Mucosa of descending colon (tissue), 3 donors: ENCODE measurements around the gene SPOCK3. TPM values are rescaled to one million over a fixed set of nuclear protein-coding genes. Genes with fewer than 3 reads are reported as not detected.
"Not testable (repeated sequence)": the region's sequence is repeated elsewhere in the genome, so short reads cannot be mapped to it uniquely, and the experiment has no call there.

Experiments
- ATAC-seq: fragments of 200-7000 bp; cut with Tn5 transposase; one replicate; pipeline ENCODE4 v1.9.1; 2020; ENCODE audit warnings: mild to moderate bottlenecking, moderate library complexity
- DNase-seq, 3 donors: peaks; one replicate each; pipeline ENCODE4 v3.0.0-alpha.2; 2020
- H3K36me3 ChIP-seq: fragments of 200-600 bp; one replicate; pipeline ENCODE4 v1.8.0; 2021; ENCODE audit warnings: low read depth, mild to moderate bottlenecking
- H3K4me1 ChIP-seq: fragments of 200-600 bp; one replicate; pipeline ENCODE4 v1.8.0; 2021; ENCODE audit warnings: low read depth, mild to moderate bottlenecking
- H3K4me3 ChIP-seq: fragments of 200-600 bp; one replicate; pipeline ENCODE4 v1.8.0; 2021; ENCODE audit warnings: mild to moderate bottlenecking
- H3K9me3 ChIP-seq: fragments of 200-600 bp; one replicate; pipeline ENCODE4 v1.8.0; 2021; ENCODE audit warnings: mild to moderate bottlenecking
- CTCF ChIP-seq: fragments of 200-600 bp; IDR thresholded peaks from one replicate; pipeline ENCODE4 v1.8.0; 2022; ENCODE audit warnings: antibody characterized with exemption, mild to moderate bottlenecking
- intact Hi-C, 2 donors: fragments of 100-400 bp; cut with DNase I in 1 of 2; cut with micrococcal nuclease in 1 of 2; formaldehyde crosslinking; loops; one replicate each; pipeline versions ENCODE4 v1.11.0 to v1.11.1; 2022; cut with DNase I, micrococcal nuclease
- total RNA-seq, 3 donors: library from RNA; stranded (reverse); fragmentation: NEBNext Ultra II Directional in 2 of 3; extraction: Animal tissue kit (Norgen Biotek cat#: 25700) in 2 of 3; gene quantifications; one replicate each; pipeline versions ENCODE4 v1.2.1 to v1.2.4, GENCODE V29; 2021 to 2023
- donor health status: DM: no; HTN: no; CAD: no; lungs with moderate emphysema.
- donor health status: DM: no; HTN: no; CAD: no.
- donor health status: DM: no; HTN: yes; CAD: no.

SPOCK3 gene
- total RNA-seq, 3 donors from 2014 or later = 0.55 to 3.6 (median 0.55) TPM

- no peaks in the 10 kb centered on the region for H3K36me3 ChIP-seq
- DNase-seq (no peak), ATAC-seq (no peak)
- no peak overlapping the region for H3K4me3 ChIP-seq
- TF ChIP-seq CTCF = no peak
- H3K9me3 ChIP-seq = no peaks in the 10 kb centered on the region
- no peaks in the 10 kb centered on the region for H3K4me1 ChIP-seq
- intact Hi-C loops = no loop called here
Observed at GRCh38 chr4:166723532-166724140, 510.7 kb downstream of the SPOCK3 start.

GRCh38 chr4:166715748-166716713 is 518.3 kb downstream of the SPOCK3 start:
- H3K9me3 ChIP-seq, ATAC-seq, DNase-seq, intact Hi-C loops, H3K4me1 ChIP-seq, H3K36me3 ChIP-seq, H3K4me3 ChIP-seq: not testable (repeated sequence)

- no peak for TF ChIP-seq CTCF
- intact Hi-C loops = no loop called here
- H3K9me3 ChIP-seq = no peaks in the 10 kb centered on the region
- ATAC-seq (no peak), DNase-seq (no peak)
- no peaks in the 10 kb centered on the region for H3K36me3 ChIP-seq
- H3K4me3 ChIP-seq = no peak overlapping the region
- no peaks in the 10 kb centered on the region for H3K4me1 ChIP-seq
Observed at GRCh38 chr4:166700592-166700991, 533.7 kb downstream of the SPOCK3 start.

DNA sequence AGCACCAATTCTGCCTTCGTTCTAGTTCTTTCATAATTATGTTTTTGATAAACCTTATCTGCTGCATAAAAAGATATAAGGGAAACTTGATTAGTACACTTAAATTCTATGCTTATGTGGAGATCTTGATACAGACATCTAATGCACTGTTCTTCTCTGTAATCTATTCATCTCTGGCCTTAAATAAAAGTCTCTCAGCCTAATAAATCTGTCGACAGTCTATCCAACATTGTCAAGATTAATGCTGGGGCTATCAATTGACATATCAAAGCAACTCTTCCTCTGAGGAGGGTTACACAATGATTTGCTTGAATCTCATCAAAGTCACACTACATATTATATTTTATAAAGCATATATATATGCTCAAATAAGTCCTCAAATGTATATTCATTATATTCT is 545.5 kb downstream of the SPOCK3 start:
- no peaks in the 10 kb centered on the region for H3K9me3 ChIP-seq
- H3K4me3 ChIP-seq = no peak overlapping the region
- TF ChIP-seq CTCF = no peak
- ATAC-seq (no peak), DNase-seq (no peak)
- intact Hi-C loops = no loop called here
- no peaks in the 10 kb centered on the region for H3K36me3 ChIP-seq
- no peaks in the 10 kb centered on the region for H3K4me1 ChIP-seq

DNA sequence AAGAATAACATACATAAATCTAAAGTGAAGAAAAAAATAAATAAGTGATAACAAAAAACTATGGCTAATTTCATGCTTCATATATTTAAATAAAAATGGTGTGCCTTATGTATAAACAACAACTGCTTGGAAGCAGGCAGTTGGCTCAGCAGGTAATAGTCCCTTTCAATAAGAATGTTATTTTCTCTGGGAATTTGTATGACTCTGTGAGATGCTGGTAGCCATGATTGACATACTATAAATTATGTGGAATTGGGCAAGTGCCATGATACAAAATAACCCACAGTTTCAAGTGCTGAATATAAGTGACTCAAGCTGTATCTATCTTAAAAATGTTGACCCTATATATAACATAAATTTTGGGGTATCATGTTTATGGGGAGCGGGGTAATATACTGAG is 546.5 kb downstream of the SPOCK3 start:
- DNase-seq (no peak), ATAC-seq (no peak)
- no peaks in the 10 kb centered on the region for H3K36me3 ChIP-seq
- TF ChIP-seq CTCF = no peak
- no peaks in the 10 kb centered on the region for H3K4me1 ChIP-seq
- no peak overlapping the region for H3K4me3 ChIP-seq
- no peaks in the 10 kb centered on the region for H3K9me3 ChIP-seq
- intact Hi-C loops = no loop called here
